GM12878 (cell line): ENCODE measurements around the gene STX16. TPM values are rescaled to one million over a fixed set of nuclear protein-coding genes. Genes with fewer than 3 reads are reported as not detected.

ENCODE experiments used
- ATAC-seq: fragments of 200-7000 bp; cut with Tn5 transposase; 3 replicates; pipeline ENCODE4 v1.9.1; 2020; ENCODE audit warnings: mild to moderate bottlenecking, moderate library complexity
- BruUV-seq: library from RNA; stranded (reverse); fragments of 400-500 nt; replicated peaks from 2 replicates; lab custom pipeline; 2021; lab: Mats Ljungman, UMichigan
- CTCF ChIA-PET: fragments of 300-600 bp; sonication (Branson Sonifier 250); formaldehyde crosslinking; extraction: SDS; loops from one replicate; lab custom pipeline; 2021; ENCODE audit warnings: inconsistent platforms; lab: Yijun Ruan, JAX
- POLR2A ChIA-PET: fragments of 350-600 bp; formaldehyde crosslinking; extraction: SDS; loops from one replicate; lab custom pipeline; 2021; ENCODE audit warnings: inconsistent platforms; lab: Charles Lee
- RAD21 ChIA-PET: fragments of 300-600 bp; sonication (Branson Sonifier 250); formaldehyde crosslinking; loops from one replicate; lab custom pipeline; 2023; ENCODE audit warnings: antibody characterized with exemption; ENCODE audit not compliant: unreplicated experiment; lab: Charles Lee
- SMC1A ChIA-PET: fragments of 300-600 bp; sonication (Branson Sonifier 250); formaldehyde crosslinking; loops from one replicate; lab custom pipeline; 2023; ENCODE audit not compliant: unreplicated experiment, uncharacterized antibody; lab: Charles Lee
- DNase-seq: peaks from one replicate; pipeline ENCODE4 v3.0.0-alpha.2; 2011; ENCODE audit warnings: low read depth, low spot score
- FAIRE-seq: peaks from 3 replicates; lab custom pipeline; 2011; peaks lifted over from hg19 to GRCh38; lab: Jason Lieb, UNC
- H2AFZ ChIP-seq: 2 replicates; pipeline ENCODE4 v1.6.0; 2011; ENCODE audit warnings: low read depth, low read length, control low read depth; ENCODE audit not compliant: control insufficient read depth
- H3K27ac ChIP-seq: 2 replicates; pipeline ENCODE4 v1.5.1; 2011; ENCODE audit warnings: control low read depth; ENCODE audit not compliant: control insufficient read depth, insufficient read depth
- H3K27me3 ChIP-seq, 2 experiments: replicated peaks in 1 of 2; 2 replicates each; pipeline versions ENCODE4 v1.6.0 to v1.6.1; 2011; ENCODE audit warnings: low read length in 1 of 2; ENCODE audit not compliant: control insufficient read depth in 2 of 2, insufficient read depth in 2 of 2
- H3K36me3 ChIP-seq, 2 experiments: 2 replicates each; pipeline ENCODE4 v1.5.1; 2011; ENCODE audit warnings: low read length in 1 of 2; ENCODE audit not compliant: control insufficient read depth in 2 of 2, insufficient read depth in 2 of 2
- H3K4me1 ChIP-seq: 2 replicates; pipeline ENCODE4 v1.6.1; 2011; ENCODE audit warnings: mild to moderate bottlenecking, low read length, moderate library complexity, mixed read lengths; ENCODE audit not compliant: control insufficient read depth, insufficient read depth
- H3K4me2 ChIP-seq: 2 replicates; pipeline ENCODE4 v1.6.0; 2011; ENCODE audit warnings: control low read depth; ENCODE audit not compliant: control insufficient read depth, insufficient read depth
- H3K4me3 ChIP-seq: fragments of 200-600 bp; sonication (generic); 2 replicates; pipeline ENCODE4 v1.5.1; 2016
- H3K79me2 ChIP-seq: 2 replicates; pipeline ENCODE4 v1.6.0; 2011; ENCODE audit warnings: low read length; ENCODE audit not compliant: control insufficient read depth, insufficient read depth
- H3K9ac ChIP-seq: 2 replicates; pipeline ENCODE4 v1.8.0; 2011; ENCODE audit warnings: low read length, control low read depth, mixed read lengths; ENCODE audit not compliant: control insufficient read depth, insufficient read depth
- H3K9me3 ChIP-seq: replicated peaks from 3 replicates; pipeline ENCODE4 v1.5.1; 2011; ENCODE audit warnings: mild to moderate bottlenecking, low read length; ENCODE audit not compliant: control insufficient read depth, insufficient read depth
- H4K20me1 ChIP-seq: 2 replicates; pipeline ENCODE4 v1.6.0; 2011; ENCODE audit not compliant: control insufficient read depth, insufficient read depth
- CHD1 ChIP-seq: IDR thresholded peaks from 2 replicates; pipeline ENCODE4 v1.6.1; 2012; ENCODE audit warnings: low read depth, low read length, improper control_type of control experiment
- CREM ChIP-seq: IDR thresholded peaks from 2 replicates; pipeline ENCODE4 v1.6.1; 2014; ENCODE audit warnings: antibody characterized with exemption, low read depth
- PAX5 ChIP-seq: IDR thresholded peaks from 2 replicates; pipeline ENCODE4 v1.6.1; 2011; ENCODE audit warnings: low read depth, low read length, borderline replicate concordance
- RAD51 ChIP-seq: fragments of 450-650 bp; IDR thresholded peaks from 2 replicates; pipeline ENCODE4 v1.6.1; 2016; ENCODE audit warnings: moderate library complexity, mild to moderate bottlenecking, inconsistent platforms
- TCF7 ChIP-seq: IDR thresholded peaks from 2 replicates; pipeline ENCODE4 v1.6.1; 2014; ENCODE audit warnings: antibody characterized with exemption, borderline replicate concordance
- USF2 ChIP-seq: IDR thresholded peaks from 2 replicates; pipeline ENCODE4 v1.6.1; 2011; ENCODE audit warnings: low read depth, low read length, improper control_type of control experiment, borderline replicate concordance
- WGBS: methylation state at CpG from one replicate; pipeline ENCODE4 v1.1.6; 2016; ENCODE audit warnings: low lambda C conversion rate; ENCODE audit not compliant: insufficient replicate concordance, insufficient coverage; ENCODE audit errors: missing lambda C conversion rate; 5-methylcytosine and 5-hydroxymethylcytosine counted together
- in situ Hi-C: fragments of 300-500 bp; cut with MboI; formaldehyde crosslinking; loops from 9 replicates; pipeline ENCODE4 v1.14.3; 2018; ENCODE audit warnings: mixed read lengths
- intact Hi-C: fragments of 100-400 bp; cut with micrococcal nuclease; formaldehyde crosslinking; loops from one replicate; pipeline ENCODE4 v1.14.2; 2022; ENCODE audit not compliant: unreplicated experiment
- polyA plus RNA-seq, 11 experiments: library from polyadenylated mRNA; depleted of rRNA in 4 of 11; unstranded in 6 of 11; stranded (reverse) in 5 of 11; fragments of >200 nt; fragmentation: Nextera tagmentation in 4 of 11; fragmentation: Illumina TruSeq in 1 of 11; extraction: Ambion mirVana in 4 of 11; extraction: Trizol in 1 of 11; gene quantifications; 1 replicate in 1 of 11; 2 replicates in 10 of 11; pipeline versions ENCODE4 v1.2.1 to v1.2.3, GENCODE V29; 2011 to 2016; ENCODE audit warnings: inconsistent platforms in 2 of 11, missing spikeins in 2 of 11, low read depth in 1 of 11
- total RNA-seq, 4 experiments: library from RNA; depleted of rRNA in 3 of 4; stranded (reverse); fragments of >200 nt in 3 of 4; fragmentation: Illumina TruSeq in 1 of 4; extraction: Trizol in 1 of 4; gene quantifications; 2 replicates each; pipeline versions ENCODE4 v1.2.1 to v1.2.3, GENCODE V29; 2013 to 2021
- TF ChIP-seq, protein P1 (sequence below), 3 experiments: IDR thresholded peaks in 2 of 3; conservative IDR thresholded peaks in 1 of 3; 2 replicates each; pipeline ENCODE4 v1.5.1; 2011; ENCODE audit warnings: low read depth in 3 of 3, low read length in 3 of 3, mild to moderate bottlenecking in 3 of 3, control low read depth in 2 of 3, moderate library complexity in 2 of 3, inconsistent platforms in 1 of 3, mixed read lengths in 1 of 3; ENCODE audit not compliant: control insufficient read depth in 2 of 3, insufficient read depth in 1 of 3; ENCODE audit errors: extremely low read depth in 1 of 3

STX16 gene
- total and polyA plus RNA-seq, 10 of the 15 experiments (the other 5 are each of a cell fraction or from before 2014, with no cell fraction given): 6.3 to 68.4 (median 35.8) TPM

DNA sequence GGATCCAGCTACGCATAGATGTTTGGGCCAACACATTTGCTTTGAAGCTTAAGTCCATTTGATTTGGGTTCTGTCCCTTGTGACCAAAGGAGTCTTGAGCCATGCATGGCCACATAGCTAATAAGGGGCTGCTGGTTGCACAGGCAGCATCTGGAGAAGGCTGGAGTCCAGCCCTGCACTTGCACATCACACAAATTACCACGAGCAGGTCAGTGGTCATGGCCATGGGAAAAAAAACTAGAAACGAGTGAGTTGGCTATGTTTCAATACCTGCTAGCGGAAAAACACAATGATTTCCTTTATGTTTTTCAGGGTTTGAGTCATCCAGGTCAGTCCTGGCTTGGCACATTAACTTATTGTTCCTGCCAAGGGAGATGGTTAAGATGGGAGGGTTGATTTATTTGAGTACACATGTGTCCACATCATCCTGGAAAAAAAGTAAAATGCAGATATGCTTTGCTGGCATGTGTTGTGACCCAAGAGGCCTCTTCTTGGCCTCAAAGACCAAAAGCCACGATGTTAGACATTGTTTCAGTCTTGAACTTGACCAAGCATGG is 5.6 kb upstream of the STX16 start:
- DNase-seq: no peak
- Histone ChIP-seq H3K36me3 (no peaks in the 10 kb centered on the region), H3K27ac (no peak overlapping the region), H3K9ac (no peak overlapping the region), H2AFZ (no peak overlapping the region), H3K9me3 (no peaks in the 10 kb centered on the region), H3K79me2 (no peaks in the 10 kb centered on the region), H3K4me3 (no peak overlapping the region), H3K4me1 (no peaks in the 10 kb centered on the region; the same call in 1 of the 2 replicates), H3K27me3 (no peaks in the 10 kb centered on the region), H4K20me1 (no peaks in the 10 kb centered on the region), H3K4me2 (no peak overlapping the region)
- RAD21 ChIA-PET: no interaction called here
- intact Hi-C loops: no loop called here
- no TSS peak for BruUV-seq
- no peak for ATAC-seq
- POLR2A ChIA-PET: no interaction called here
- CTCF ChIA-PET: interaction anchor here (0.9 kb wide), 1 partner anchor 165 kb away, joined by 3 read pairs; no protein-coding TSS in a partner anchor
- 36% methylated on average over 5 of the region's 5 CpGs for WGBS
- in situ Hi-C loops: loop anchor here (25.0 kb wide), 1 partner anchor 183 kb away; no protein-coding TSS in a partner anchor
- SMC1A ChIA-PET: interaction anchor here (0.6 kb wide), 1 partner anchor 164 kb away, joined by 3 read pairs; no protein-coding TSS in a partner anchor
- no peak for FAIRE-seq
- no peak for TF ChIP-seq USF2
- TF ChIP-seq RAD51: no peak
- TF ChIP-seq PAX5: no peak
- TF ChIP-seq CHD1: no peak
- TF ChIP-seq CREM: no peak
- TF ChIP-seq TCF7: no peak
- TF ChIP-seq, protein P1, sequence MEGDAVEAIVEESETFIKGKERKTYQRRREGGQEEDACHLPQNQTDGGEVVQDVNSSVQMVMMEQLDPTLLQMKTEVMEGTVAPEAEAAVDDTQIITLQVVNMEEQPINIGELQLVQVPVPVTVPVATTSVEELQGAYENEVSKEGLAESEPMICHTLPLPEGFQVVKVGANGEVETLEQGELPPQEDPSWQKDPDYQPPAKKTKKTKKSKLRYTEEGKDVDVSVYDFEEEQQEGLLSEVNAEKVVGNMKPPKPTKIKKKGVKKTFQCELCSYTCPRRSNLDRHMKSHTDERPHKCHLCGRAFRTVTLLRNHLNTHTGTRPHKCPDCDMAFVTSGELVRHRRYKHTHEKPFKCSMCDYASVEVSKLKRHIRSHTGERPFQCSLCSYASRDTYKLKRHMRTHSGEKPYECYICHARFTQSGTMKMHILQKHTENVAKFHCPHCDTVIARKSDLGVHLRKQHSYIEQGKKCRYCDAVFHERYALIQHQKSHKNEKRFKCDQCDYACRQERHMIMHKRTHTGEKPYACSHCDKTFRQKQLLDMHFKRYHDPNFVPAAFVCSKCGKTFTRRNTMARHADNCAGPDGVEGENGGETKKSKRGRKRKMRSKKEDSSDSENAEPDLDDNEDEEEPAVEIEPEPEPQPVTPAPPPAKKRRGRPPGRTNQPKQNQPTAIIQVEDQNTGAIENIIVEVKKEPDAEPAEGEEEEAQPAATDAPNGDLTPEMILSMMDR (IDR thresholded peaks at IDR 0.05 in 2 of 3, conservative IDR thresholded peaks at IDR 0.05 in 1 of 3; ENCODE audit: control insufficient read depth in 2 of 3, extremely low read depth in 1 of 3, insufficient read depth in 1 of 3, low read depth in 3 of 3, low read length in 3 of 3): no peak
